Neutrophil (primary cell): Measurements from ENCODE around the gene TMEM269.

Source experiments
- H3K27ac ChIP-seq: fragments of 200-600 bp; sonication (generic); 2 replicates; pipeline ENCODE4 v1.5.1; 2016; ENCODE audit warnings: mild to moderate bottlenecking, moderate library complexity
- H3K27me3 ChIP-seq: fragments of 200-600 bp; sonication (generic); 2 replicates; pipeline ENCODE4 v1.6.0; 2016; ENCODE audit warnings: mild to moderate bottlenecking
- H3K36me3 ChIP-seq: fragments of 200-600 bp; sonication (generic); 2 replicates; pipeline ENCODE4 v1.5.1; 2017
- H3K4me1 ChIP-seq, 2 experiments: fragments of 200-600 bp in 1 of 2; sonication (generic) in 1 of 2; 1 replicate in 1 of 2; 2 replicates in 1 of 2; pipeline versions ENCODE4 v1.5.1 to v1.6.1; 2013 to 2016; ENCODE audit warnings: low read depth in 1 of 2, low read length in 1 of 2, mild to moderate bottlenecking in 1 of 2, moderate library complexity in 1 of 2; ENCODE audit not compliant: control insufficient read depth in 1 of 2, insufficient read depth in 1 of 2
- H3K4me3 ChIP-seq, 2 experiments: fragments of 200-600 bp in 1 of 2; sonication (generic) in 1 of 2; 1 replicate in 1 of 2; 2 replicates in 1 of 2; pipeline ENCODE4 v1.5.1; 2013 to 2016; ENCODE audit warnings: low read depth in 1 of 2, low read length in 1 of 2, mild to moderate bottlenecking in 1 of 2, moderate library complexity in 1 of 2
- H3K9me3 ChIP-seq: fragments of 200-600 bp; sonication (generic); 2 replicates; pipeline ENCODE4 v1.5.1; 2016
- CTCF ChIP-seq: fragments of 200-600 bp; sonication (generic); IDR thresholded peaks from 2 replicates; pipeline ENCODE4 v1.5.1; 2016; ENCODE audit warnings: antibody characterized with exemption

The TMEM269 gene

DNA sequence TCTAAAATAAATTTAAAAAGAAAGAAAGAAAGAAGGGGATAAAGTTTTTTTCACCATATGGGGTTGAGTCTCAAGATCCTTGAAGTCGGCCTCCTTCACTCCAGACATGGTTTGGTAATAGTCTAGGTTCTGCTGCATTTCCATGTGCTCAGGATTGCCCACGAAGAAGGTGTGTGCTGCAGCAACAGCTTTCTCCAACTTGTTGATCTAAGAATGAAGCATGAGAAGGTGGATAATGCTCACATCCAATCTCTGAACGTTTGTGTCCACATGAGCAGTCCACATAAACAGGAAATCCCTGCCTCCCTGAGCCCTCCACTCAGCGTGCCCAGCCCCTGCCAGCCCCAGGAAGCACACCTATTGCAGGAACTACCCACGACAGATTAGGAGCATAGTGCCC, 22.5 kb upstream of the TMEM269 start:
- no peaks in the 10 kb centered on the region for H3K9me3 ChIP-seq
- TF ChIP-seq CTCF, result no peak
- peaks cover 21 to 22% of the 10 kb centered on the region in 2 experiments for H3K4me1 ChIP-seq
- H3K4me3 ChIP-seq, result no peak overlapping the region
- no peak overlapping the region for H3K27ac ChIP-seq
- H3K36me3 ChIP-seq, result peaks cover 14% of the 10 kb centered on the region
- H3K27me3 ChIP-seq, result no peaks in the 10 kb centered on the region

DNA sequence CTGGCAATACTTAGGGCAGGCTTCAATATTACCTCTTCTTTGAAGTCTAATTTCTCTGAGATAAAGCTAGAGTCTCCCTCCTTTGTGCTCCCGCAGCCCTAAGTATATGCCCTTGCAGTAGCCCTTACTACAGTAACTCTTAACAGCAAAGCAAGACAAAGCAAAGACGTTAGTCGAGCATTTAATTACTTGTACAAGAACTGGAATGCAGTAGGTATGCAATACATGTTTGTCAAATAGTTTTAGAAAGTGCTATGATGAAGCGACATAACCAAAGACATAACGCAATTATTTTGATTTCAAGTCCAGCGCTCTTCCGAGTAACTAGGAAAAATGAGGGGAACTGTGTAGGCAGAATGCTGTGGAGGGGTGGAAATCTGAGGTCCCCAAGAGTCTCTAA, 19.5 kb upstream of the TMEM269 start:
- TF ChIP-seq CTCF, result no peak
- Histone ChIP-seq H3K36me3 (peaks cover under 1% of the 10 kb centered on the region), H3K4me3 (peak overlapping the region in 1 of 2 experiments; percentile 80), H3K9me3 (no peaks in the 10 kb centered on the region), H3K27me3 (no peaks in the 10 kb centered on the region), H3K27ac (no peak overlapping the region), H3K4me1 (peaks cover 27 to 33% of the 10 kb centered on the region in 2 experiments)

DNA sequence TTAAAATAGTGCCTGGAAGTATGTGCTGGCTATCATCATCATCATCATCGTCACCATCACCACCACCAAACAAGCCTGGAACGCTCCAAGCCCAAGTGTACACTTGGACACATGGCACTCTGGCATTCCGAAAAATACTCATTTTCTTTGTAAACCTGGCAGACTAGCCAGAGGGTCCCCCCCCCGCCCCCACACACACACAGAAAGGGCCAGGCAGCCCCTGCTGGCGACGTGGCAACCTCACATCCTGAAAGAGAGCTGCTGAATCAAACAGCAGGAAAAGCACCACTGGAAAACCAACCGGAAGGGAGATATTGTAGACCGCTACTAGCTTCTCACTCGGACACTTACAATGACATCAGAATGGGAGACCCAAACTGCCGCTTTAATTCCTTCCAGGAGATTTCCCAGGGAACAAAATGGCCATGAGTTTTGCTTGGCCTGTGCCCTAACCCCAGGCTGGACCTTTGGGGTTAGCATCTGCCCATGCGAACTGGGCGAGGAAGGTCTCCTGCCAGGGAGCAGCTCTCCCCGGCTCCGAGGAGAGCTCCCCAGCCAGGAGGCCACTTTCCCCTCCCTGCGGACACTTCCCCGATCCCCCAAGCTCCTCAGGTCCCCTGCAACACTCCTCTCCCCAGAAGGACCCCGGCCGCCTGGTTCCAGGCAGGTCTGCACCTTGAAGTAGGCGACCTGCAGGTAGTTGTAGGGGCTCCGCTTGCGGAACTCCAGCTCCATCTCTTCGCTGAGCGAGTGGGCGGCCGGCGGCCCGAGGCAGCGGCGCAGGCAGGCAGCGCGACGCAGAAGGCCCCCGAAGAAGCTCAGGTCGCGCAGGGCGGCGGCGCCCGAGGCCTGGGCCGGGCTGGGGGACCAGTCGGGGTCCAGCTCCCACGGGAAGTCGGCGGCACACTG, 18.7 kb upstream of the TMEM269 start:
- no peaks in the 10 kb centered on the region for H3K27me3 ChIP-seq
- peak overlapping the region; percentile 81 for H3K27ac ChIP-seq
- TF ChIP-seq CTCF, result peak; percentile 40
- H3K4me1 ChIP-seq, result peaks cover 27 to 33% of the 10 kb centered on the region in 2 experiments
- H3K9me3 ChIP-seq, result no peaks in the 10 kb centered on the region
- H3K4me3 ChIP-seq, result peak overlapping the region; percentile 80 to 83
- peaks cover 5% of the 10 kb centered on the region for H3K36me3 ChIP-seq

DNA sequence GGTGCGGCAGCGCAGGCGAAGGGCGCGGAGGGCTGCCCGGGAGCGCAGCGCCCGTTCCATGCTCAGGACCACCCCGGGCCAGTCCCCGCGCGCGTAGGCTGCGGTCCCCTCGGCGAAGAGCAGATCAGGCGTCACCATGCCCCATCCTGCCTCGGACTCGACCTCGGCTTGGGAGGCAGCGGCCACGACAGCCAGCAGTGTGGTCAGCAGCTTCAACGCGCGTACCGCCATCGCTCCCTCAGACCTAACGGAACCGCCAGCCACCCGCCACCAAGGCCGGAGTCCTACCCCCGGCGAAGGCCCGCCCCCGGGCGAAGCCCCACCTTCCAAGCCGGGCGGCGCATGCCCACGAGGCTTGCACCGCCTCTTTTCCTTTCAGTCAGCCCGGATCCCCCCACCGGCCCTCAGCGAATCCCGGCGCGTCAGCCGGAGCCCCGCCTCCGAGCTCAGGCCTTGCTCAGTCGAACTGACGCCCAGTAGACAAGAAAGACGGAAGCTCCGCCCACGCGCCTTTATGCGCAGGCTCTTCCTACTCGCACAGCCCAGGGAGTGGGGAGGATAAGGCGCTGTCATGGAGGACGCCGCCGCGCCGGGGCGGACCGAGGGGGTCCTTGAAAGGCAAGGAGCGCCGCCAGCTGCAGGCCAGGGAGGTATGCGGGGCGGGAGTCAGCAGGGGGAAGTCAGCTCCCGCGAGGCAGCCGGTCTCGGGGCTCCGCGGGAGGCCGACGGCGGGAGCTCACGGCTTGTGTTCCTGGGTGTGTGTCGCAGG, 17.9 kb upstream of the TMEM269 start, which contains the start of the genes C1orf50 and P3H1:
Gene C1orf50, plus strand, starts transcription at position 509 of the 769 bp plus-strand sequence. Its CDS starts 63 bp downstream, at position 572.
Gene P3H1, minus strand, starts transcription at position 288 of the 769 bp plus-strand sequence. Its CDS starts 57 bp downstream, at position 231.
- Histone ChIP-seq H3K4me1 (peaks cover 27 to 33% of the 10 kb centered on the region in 2 experiments), H3K27me3 (no peaks in the 10 kb centered on the region), H3K4me3 (peak within 1 kb of the TSS; percentile 80 to 83), H3K9me3 (no peaks in the 10 kb centered on the region), H3K27ac (peak within 1 kb of the TSS; percentile 81), H3K36me3 (peaks cover 5% of the 10 kb centered on the region)
- no peak for TF ChIP-seq CTCF

DNA sequence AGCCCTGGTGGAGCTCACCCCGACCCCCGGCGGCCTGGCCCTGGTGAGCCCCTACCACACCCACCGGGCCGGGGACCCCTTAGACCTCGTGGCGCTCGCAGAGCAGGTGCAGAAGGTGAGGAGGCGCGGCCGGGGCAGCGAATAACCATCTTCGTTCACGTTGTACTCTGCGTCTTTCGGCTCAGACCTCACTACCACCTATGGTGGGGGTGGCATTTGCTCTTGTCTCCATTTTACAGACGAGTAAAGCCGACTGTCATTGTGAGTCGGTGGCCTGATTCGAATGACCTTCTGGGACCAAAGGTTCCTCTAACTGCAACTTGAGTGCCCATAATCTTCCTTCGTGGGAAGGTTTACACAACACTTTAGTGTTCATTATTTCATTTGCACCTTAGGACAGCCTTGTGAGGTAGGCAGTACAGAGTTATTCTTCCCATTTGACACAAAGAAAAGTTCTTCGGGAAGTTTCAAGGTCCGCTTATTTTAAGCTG, 17.2 kb upstream of the TMEM269 start:
- Histone ChIP-seq H3K4me3 (peak overlapping the region; percentile 80 to 83), H3K27me3 (no peaks in the 10 kb centered on the region), H3K9me3 (no peaks in the 10 kb centered on the region), H3K36me3 (peaks cover 5% of the 10 kb centered on the region), H3K4me1 (peaks cover 27 to 33% of the 10 kb centered on the region in 2 experiments), H3K27ac (peak overlapping the region; percentile 81)
- no peak for TF ChIP-seq CTCF
